RWPE1 (cell line): Measurements from ENCODE around the gene EMX2.

Source experiments
- CTCF ChIA-PET: fragments of 350-600 bp; sonication (Branson Sonifier 250); formaldehyde crosslinking; extraction: SDS; loops from one replicate; lab custom pipeline; 2021; lab: Yijun Ruan, JAX
- POLR2A ChIA-PET: fragments of 400-600 bp; formaldehyde crosslinking; extraction: SDS; loops from one replicate; lab custom pipeline; 2020; ENCODE audit warnings: antibody characterized with exemption; ENCODE audit not compliant: low non-redundant PET; lab: Yijun Ruan, JAX
- DNase-seq: peaks from one replicate; pipeline ENCODE4 v3.0.0; 2012; ENCODE audit warnings: low spot score
- H3K27ac ChIP-seq: fragments of 450-650 bp; 2 replicates; pipeline ENCODE4 v1.5.1; 2017
- TF ChIP-seq, protein P1 (sequence below): fragments of 450-650 bp; conservative IDR thresholded peaks from 2 replicates; pipeline ENCODE4 v1.5.1; 2017; ENCODE audit warnings: low read depth, mild to moderate bottlenecking

The EMX2 gene

DNA sequence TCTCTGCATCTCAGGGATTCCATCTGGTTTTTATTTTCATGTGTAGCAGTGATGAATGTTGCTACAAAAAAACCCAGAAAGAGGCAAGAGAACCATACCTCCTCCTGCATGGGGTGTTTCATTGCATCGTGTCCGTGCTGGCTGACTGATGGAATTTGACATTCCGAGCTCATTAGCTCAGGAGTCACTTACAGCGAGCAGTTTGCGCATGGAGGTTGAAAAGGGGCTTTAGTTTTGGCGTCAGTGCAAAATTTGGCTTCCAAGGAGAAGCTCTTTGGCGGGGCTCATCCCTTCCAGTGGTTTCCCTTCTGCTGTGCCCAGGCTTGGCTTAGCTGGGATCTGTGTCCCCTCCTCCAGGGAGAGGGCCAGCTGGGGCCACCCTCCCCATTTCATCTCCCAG, 25.8 kb downstream of the EMX2 start:
- ChIA-PET POLR2A (no interaction called here), CTCF (interaction anchor here (0.6 kb wide), 1 partner anchor 352 kb away, joined by 3 read pairs; no protein-coding TSS in a partner anchor)
- no peak for DNase-seq
- no peak overlapping the region for H3K27ac ChIP-seq
- TF ChIP-seq, protein P1, sequence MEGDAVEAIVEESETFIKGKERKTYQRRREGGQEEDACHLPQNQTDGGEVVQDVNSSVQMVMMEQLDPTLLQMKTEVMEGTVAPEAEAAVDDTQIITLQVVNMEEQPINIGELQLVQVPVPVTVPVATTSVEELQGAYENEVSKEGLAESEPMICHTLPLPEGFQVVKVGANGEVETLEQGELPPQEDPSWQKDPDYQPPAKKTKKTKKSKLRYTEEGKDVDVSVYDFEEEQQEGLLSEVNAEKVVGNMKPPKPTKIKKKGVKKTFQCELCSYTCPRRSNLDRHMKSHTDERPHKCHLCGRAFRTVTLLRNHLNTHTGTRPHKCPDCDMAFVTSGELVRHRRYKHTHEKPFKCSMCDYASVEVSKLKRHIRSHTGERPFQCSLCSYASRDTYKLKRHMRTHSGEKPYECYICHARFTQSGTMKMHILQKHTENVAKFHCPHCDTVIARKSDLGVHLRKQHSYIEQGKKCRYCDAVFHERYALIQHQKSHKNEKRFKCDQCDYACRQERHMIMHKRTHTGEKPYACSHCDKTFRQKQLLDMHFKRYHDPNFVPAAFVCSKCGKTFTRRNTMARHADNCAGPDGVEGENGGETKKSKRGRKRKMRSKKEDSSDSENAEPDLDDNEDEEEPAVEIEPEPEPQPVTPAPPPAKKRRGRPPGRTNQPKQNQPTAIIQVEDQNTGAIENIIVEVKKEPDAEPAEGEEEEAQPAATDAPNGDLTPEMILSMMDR = no peak

DNA sequence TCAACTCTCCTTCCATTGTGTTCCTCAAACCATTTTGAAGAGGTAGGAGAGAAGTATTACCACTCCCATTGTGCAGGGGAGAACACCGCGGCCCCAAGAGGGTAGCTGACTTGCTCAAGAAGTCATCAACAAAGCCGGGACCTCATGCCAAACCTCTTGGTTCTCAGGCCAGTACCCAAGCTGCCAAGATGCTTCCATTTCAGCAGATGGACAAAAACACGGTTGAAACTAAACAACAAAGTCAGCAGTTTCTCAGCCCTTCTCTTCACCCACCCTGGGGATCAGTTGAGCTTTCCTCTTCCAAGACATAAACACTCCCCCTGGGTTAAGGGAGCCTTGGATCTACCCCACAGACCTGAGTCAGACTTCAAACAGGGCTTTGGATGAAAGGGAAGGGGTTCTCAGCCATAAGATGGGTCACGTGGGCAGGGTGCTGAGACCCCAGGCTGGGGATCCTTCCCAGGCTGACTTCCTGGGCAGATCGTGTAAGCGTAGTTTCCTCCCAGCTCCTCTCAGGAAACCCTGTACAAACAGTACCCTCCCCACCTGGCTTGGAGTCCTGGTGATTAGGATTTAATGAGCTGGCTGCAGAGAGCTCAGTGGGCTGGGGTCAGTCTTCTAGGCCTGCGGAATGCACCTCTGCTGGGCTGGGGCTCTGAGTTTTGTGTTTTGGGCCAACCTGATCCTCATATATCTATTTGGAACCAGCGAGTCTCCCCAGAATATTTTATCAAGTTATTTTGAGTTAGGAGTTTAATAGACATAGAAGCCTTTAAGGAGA, 27.3 kb downstream of the EMX2 start:
- TF ChIP-seq, protein P1 = no peak
- ChIA-PET CTCF (no interaction called here), POLR2A (no interaction called here)
- H3K27ac ChIP-seq = no peak overlapping the region
- no peak for DNase-seq

DNA sequence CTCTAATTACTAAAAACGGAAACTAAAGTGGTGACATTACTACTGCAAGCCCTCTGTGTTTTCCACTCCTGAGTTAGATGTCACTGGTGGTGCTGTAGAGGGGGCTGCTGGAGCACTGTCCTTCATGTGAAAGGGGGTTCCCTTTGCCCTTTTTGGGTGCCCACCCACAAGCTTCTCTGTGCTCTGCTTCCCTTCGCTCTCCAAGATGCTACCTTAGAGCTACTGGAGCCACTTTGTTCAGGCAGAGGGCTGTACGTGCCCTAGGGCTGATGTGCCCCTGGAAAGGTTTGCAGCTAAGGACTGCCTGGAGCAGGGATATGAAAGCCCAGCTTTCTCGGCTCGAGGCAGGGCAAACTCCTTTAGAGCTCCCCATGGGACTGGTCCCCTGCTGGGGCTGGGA, 28.3 kb downstream of the EMX2 start:
- CTCF ChIA-PET = interaction anchor here (0.7 kb wide), 1 partner anchor 140 kb away, joined by 3 read pairs; no protein-coding TSS in a partner anchor
- H3K27ac ChIP-seq = no peak overlapping the region
- TF ChIP-seq, protein P1 = no peak
- POLR2A ChIA-PET = no interaction called here
- no peak for DNase-seq

DNA sequence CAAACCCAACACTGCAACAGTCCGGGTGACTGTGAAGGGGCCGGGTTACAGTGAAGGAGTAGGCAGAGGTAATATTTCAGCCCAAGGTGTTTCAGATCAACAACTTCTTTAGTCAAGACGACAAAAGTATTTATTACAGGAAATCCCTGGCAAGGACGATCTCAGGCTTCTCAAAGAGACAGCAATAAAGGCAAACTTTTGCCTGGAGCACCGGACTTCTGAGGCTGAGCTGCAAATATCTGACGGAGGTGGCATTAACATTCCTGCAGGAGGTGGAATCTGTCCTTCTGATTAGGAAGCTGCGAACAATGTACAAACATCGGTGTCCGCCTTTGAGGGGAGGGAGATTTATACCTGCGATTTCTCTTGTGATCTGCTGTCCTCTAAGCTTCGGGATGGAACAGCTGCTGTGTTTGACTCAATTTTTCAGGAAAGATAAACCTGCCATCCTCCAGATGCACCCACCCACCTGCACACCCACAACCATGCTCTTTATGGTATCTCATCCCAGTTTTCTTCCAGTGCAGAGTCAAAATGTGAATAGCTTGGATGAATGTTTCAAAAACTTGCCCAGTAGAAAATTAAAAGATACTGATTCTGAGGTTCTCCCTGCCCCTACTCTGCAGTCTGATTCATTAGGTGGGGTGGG, 32.1 kb downstream of the EMX2 start:
- no peak overlapping the region for H3K27ac ChIP-seq
- TF ChIP-seq, protein P1 = no peak
- no peak for DNase-seq
- CTCF ChIA-PET = interaction anchor here (0.7 kb wide), 1 partner anchor 336 kb away, joined by 4 read pairs; no protein-coding TSS in a partner anchor
- POLR2A ChIA-PET = no interaction called here

DNA sequence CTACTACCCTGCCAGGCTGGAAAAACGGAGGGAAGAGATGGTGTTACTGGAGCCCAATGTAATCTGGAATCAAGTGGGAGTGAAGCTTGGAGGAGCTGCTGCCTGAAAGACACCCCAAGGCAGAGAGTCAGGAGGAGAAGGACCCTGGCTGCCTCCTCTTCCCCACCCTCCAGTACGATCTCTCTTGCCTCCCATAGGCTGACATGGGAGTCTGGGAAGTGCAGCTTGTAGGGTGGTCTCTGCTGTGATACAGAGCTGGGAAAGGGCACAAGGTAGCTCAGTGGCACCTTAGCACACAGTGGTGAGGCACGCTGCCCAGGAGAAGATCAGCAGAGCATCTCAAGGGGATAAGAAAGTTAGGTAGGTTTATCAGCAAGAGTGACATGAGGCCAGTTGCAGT, 35.9 kb downstream of the EMX2 start:
- no peak for DNase-seq
- H3K27ac ChIP-seq = no peak overlapping the region
- ChIA-PET CTCF (interaction anchor here (0.6 kb wide), 1 partner anchor 206 kb away, joined by 3 read pairs; no protein-coding TSS in a partner anchor), POLR2A (no interaction called here)
- TF ChIP-seq, protein P1 = no peak

DNA sequence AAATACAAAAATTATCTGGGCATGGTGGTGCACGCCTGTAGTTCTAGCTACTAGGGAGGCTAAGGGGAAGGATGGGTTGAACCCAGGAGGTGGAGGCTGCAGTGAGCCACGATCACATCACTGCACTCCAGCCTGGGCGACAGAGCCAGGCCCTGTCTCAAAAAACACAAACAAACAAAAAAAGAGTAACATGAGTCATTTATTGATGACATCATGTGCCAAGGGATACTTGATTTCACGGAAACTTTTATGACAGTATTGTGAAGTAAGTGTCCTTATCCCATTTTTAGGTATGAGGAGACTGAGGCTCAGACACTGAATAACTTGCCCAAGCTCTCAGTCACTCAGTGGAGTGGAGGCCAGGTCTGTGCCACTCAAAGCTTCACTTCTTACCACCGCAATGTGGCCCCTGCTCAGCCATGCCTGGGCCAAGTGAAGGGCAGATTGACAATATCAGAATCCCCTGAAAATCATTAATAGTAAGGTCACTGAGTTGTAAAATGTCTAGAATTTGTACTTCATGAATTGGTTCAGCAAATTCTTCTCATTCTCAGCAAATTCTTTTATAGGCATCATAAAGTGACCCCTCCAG, 36.5 kb downstream of the EMX2 start:
- CTCF ChIA-PET = no interaction called here
- TF ChIP-seq, protein P1 = no peak
- DNase-seq = no peak
- H3K27ac ChIP-seq = no peak overlapping the region
- POLR2A ChIA-PET = no interaction called here
